ENCODE measurements around the gene KAZALD1. TPM values are rescaled to one million over a fixed set of nuclear protein-coding genes. Genes with fewer than 3 reads are reported as not detected.

KAZALD1 gene
- total and polyA plus RNA-seq, 8 donors: 0.19 to 1.6 (median 1.0) TPM

DNA sequence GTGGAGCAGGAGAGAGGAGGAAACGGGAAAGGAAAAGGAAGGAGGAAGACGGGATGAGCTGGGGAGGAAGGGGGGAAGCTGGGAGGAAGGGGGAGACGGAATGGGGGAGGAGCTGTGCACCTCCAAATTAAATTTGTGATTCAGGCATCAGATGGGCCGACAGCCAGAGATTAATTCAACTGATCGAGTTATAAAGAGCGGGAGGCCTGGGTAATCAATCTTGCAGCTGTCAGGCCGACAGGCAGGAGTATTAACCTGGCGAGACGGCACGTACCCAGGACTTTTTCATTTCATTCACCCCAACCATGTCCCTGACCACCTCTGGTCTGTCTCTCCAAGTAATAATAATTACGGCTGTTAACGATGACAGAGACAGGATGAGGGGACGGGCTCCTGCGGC, 26.2 kb downstream of the KAZALD1 start:
- H3K27me3 ChIP-seq: peaks cover 0 to 3% (median 0%) of the 10 kb centered on the region in 4 donors
- no peaks in the 10 kb centered on the region for H3K9me3 ChIP-seq
- H3K27ac ChIP-seq: no peak overlapping the region
- no peak for ATAC-seq
- no peaks in the 10 kb centered on the region for H3K4me1 ChIP-seq
- no peak for FAIRE-seq
- TF ChIP-seq, protein P1, sequence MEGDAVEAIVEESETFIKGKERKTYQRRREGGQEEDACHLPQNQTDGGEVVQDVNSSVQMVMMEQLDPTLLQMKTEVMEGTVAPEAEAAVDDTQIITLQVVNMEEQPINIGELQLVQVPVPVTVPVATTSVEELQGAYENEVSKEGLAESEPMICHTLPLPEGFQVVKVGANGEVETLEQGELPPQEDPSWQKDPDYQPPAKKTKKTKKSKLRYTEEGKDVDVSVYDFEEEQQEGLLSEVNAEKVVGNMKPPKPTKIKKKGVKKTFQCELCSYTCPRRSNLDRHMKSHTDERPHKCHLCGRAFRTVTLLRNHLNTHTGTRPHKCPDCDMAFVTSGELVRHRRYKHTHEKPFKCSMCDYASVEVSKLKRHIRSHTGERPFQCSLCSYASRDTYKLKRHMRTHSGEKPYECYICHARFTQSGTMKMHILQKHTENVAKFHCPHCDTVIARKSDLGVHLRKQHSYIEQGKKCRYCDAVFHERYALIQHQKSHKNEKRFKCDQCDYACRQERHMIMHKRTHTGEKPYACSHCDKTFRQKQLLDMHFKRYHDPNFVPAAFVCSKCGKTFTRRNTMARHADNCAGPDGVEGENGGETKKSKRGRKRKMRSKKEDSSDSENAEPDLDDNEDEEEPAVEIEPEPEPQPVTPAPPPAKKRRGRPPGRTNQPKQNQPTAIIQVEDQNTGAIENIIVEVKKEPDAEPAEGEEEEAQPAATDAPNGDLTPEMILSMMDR (IDR thresholded peaks at IDR 0.05): no peak
- no peak overlapping the region for H3K4me3 ChIP-seq
- DNase-seq: peak in 1 of 6 donors; percentile 9
- H3K36me3 ChIP-seq: no peaks in the 10 kb centered on the region
- 19 to 24% methylated on average over 14 of the region's 14 CpGs for WGBS, 2 donors
- intact Hi-C loops (cut with DNase I): no loop called here

DNA sequence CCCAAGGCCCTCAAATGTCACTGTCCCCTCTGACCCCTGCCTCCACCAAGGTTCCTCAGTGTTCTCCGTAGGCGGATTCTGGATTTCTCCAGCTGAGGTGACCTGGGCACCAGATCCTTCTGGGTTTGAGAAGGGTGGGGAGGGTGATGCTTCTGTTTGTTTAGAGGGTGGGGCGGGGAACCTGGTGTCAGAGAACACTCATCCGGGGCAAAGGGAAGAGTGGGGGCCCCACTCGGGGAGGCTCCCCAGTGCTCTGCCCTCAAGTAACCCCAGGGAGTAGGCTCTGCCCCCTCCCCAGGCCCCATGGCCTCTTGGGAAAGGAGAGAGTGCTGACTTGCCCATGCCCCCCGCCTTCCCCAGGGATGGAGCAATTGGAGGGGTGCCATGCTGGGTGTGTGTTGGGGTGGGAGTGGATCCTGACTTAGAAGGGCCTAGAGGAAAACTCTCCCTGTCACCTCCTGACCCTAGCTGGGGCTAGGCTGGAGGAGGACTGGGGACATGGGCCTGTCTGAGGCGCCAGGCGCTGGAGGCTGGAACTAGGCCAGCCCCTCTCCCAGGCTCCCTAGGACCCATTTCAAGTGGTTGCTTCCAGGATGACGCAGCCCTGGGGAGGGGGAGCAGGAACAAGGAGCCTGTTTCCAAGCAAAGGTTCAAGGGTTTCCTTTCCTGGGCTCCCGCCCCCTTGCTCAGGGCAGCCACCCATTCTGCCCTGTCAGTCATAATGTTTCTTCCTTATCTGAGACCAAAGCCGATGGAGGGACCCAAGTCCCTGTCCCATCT, 27.9 kb downstream of the KAZALD1 start:
- H3K4me3 ChIP-seq: no peak overlapping the region
- no peak for ATAC-seq
- H3K4me1 ChIP-seq: no peaks in the 10 kb centered on the region
- DNase-seq: peak in 1 of 6 donors; percentile 39
- TF ChIP-seq, protein P1 (IDR thresholded peaks at IDR 0.05): no peak
- WGBS, 2 donors: 73 to 86% methylated on average over 11 of the region's 11 CpGs
- intact Hi-C loops (cut with DNase I): no loop called here
- no peak overlapping the region for H3K27ac ChIP-seq
- no peaks in the 10 kb centered on the region for H3K9me3 ChIP-seq
- FAIRE-seq: no peak
- H3K27me3 ChIP-seq: peaks cover 0 to 3% (median 0%) of the 10 kb centered on the region in 4 donors
- no peaks in the 10 kb centered on the region for H3K36me3 ChIP-seq

DNA sequence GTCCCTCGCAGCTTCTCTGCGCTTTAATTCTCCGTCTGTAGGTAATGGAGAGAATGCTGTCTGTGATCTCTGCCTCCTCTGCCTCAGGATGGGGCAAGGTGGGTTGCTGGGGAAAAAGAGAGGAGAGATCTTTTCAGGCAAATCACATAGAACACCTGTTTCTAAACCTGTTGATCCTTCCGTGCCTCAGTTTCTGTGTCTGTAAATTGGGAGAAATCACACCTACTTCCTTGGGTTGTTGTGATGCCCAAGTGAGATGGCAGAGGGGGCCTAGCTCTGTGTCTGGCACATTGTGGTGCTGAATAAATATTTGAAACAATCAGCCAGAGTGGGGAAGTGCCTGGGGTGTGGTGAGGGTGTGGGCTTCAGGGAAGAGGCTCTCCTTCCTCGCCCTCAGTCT, 28.8 kb downstream of the KAZALD1 start:
- TF ChIP-seq, protein P1 (IDR thresholded peaks at IDR 0.05): no peak
- Histone ChIP-seq H3K4me3 (no peak overlapping the region), H3K9me3 (no peaks in the 10 kb centered on the region), H3K36me3 (no peaks in the 10 kb centered on the region), H3K4me1 (no peaks in the 10 kb centered on the region), H3K27me3 (peaks cover 0 to 3% (median 0%) of the 10 kb centered on the region in 4 donors), H3K27ac (no peak overlapping the region)
- DNase-seq (no peak), FAIRE-seq (no peak), ATAC-seq (no peak)
- intact Hi-C loops (cut with DNase I): no loop called here
- 86 to 88% methylated on average over 5 of the region's 5 CpGs for WGBS, 2 donors

DNA sequence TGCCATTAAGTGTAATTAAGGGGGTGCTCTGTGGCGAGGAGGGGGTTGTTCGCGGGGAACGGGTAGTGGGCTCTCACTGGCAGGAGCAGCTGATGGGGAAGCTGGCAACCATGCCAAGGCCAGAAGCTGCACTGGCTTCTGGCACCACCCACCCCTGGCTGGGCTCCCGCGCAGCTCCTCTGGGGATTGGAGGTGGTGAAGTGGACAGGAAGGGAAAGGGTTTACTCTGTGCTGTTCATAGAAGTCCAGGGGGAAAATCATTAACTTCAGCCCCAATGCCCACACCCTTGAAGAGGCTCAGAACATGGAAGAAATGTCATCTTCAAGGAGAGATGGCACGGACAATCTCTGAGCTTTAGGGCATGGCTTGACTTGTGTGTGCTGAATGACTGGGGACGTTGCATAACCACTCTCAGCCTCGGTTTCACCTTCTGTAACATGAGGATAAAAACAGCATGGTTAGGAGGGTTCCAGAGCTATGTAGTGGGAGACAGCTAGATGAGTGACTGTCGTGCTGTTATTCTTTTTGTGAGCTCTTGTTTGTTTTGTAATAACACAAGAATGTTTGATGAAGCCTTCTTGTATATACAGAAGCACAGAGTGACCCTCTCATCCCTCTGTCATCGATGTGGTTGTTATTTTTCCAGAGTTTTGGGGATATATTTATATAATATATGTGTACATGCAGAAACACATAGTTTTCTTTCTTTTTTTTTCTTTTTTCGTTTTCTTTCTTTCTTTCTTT, 29.9 kb downstream of the KAZALD1 start:
- Histone ChIP-seq H3K4me3 (no peak overlapping the region), H3K36me3 (no peaks in the 10 kb centered on the region), H3K9me3 (no peaks in the 10 kb centered on the region), H3K4me1 (no peaks in the 10 kb centered on the region), H3K27ac (no peak overlapping the region), H3K27me3 (peaks cover 0 to 3% (median 0%) of the 10 kb centered on the region in 4 donors)
- TF ChIP-seq, protein P1 (IDR thresholded peaks at IDR 0.05): no peak
- intact Hi-C loops (cut with DNase I): no loop called here
- no peak for DNase-seq
- no peak for FAIRE-seq
- no peak for ATAC-seq
- WGBS, 2 donors: 33 to 44% methylated on average over 12 of the region's 12 CpGs
